HEK293 (cell line): ENCODE results near the gene BAHD1.

Experiments used
- CTCF ChIP-seq: fragments of 450-650 bp; formaldehyde crosslinking; IDR thresholded peaks from 2 replicates; pipeline ENCODE4 v1.5.1; 2016; ENCODE audit warnings: missing biosample characterization, missing genetic modification characterization
- RBAK ChIP-seq: fragments of 450-650 bp; formaldehyde crosslinking; IDR thresholded peaks from 2 replicates; pipeline ENCODE4 v1.5.1; 2016; ENCODE audit warnings: missing biosample characterization, missing genetic modification characterization
- REPIN1 ChIP-seq: fragments of 450-650 bp; formaldehyde crosslinking; IDR thresholded peaks from 2 replicates; pipeline ENCODE4 v1.5.1; 2017; ENCODE audit warnings: missing biosample characterization, missing genetic modification characterization, low read depth
- REST ChIP-seq: fragments of 450-650 bp; formaldehyde crosslinking; IDR thresholded peaks from 2 replicates; pipeline ENCODE4 v1.5.1; 2016; ENCODE audit warnings: missing biosample characterization, missing genetic modification characterization
- ZBTB7A ChIP-seq: fragments of 450-650 bp; formaldehyde crosslinking; IDR thresholded peaks from 2 replicates; pipeline ENCODE4 v1.5.1; 2016; ENCODE audit warnings: low read depth, missing biosample characterization, missing genetic modification characterization
- ZNF311 ChIP-seq: fragments of 450-650 bp; formaldehyde crosslinking; IDR thresholded peaks from 2 replicates; pipeline ENCODE4 v1.5.1; 2017; ENCODE audit warnings: missing biosample characterization, missing genetic modification characterization, borderline replicate concordance
- ZNF677 ChIP-seq: fragments of 450-650 bp; IDR thresholded peaks from 2 replicates; pipeline ENCODE4 v1.5.0; 2018; ENCODE audit warnings: missing biosample characterization, mild to moderate bottlenecking, missing genetic modification characterization, moderate library complexity
- ZNF785 ChIP-seq: fragments of 450-650 bp; formaldehyde crosslinking; IDR thresholded peaks from 2 replicates; pipeline ENCODE4 v1.5.1; 2016; ENCODE audit warnings: missing biosample characterization, missing genetic modification characterization

- TF ChIP-seq ZNF677 (no peak), RBAK (tag by site-specific recombination) (no peak), REPIN1 (no peak), ZNF311 (tag by site-specific recombination) (no peak), ZBTB7A (tag by site-specific recombination) (no peak), ZNF785 (tag by site-specific recombination) (no peak), CTCF (tag by site-specific recombination) (no peak), REST (tag by site-specific recombination) (no peak)
Measured at GRCh38 chr15:40467261-40467615, 26.5 kb downstream of the BAHD1 start.
